GM21576 (cell line): ENCODE data around the gene TBC1D22A.
"Not testable (repeated sequence)": the region's sequence is repeated elsewhere in the genome, so short reads cannot be mapped to it uniquely, and the experiment has no call there.

Source experiments
- ATAC-seq: cut with Tn5 transposase; IDR thresholded peaks from one replicate; pipeline ENCODE4 v1.9.1; 2021; ENCODE audit warnings: mild to moderate bottlenecking, moderate library complexity; ENCODE audit not compliant: unreplicated experiment

The TBC1D22A gene

GRCh38 chr22:46810856-46811786 is 48.7 kb downstream of the TBC1D22A start:
- no peak for ATAC-seq

GRCh38 chr22:46812034-46812605 is 49.7 kb downstream of the TBC1D22A start:
- no peak for ATAC-seq

GRCh38 chr22:46812788-46813187 is 50.3 kb downstream of the TBC1D22A start:
- no peak for ATAC-seq

- ATAC-seq = no peak
Observed at GRCh38 chr22:46813816-46814597, 51.6 kb downstream of the TBC1D22A start.

- no peak for ATAC-seq
Observed at GRCh38 chr22:46815132-46815531, 52.7 kb downstream of the TBC1D22A start.

GRCh38 chr22:46815559-46815895 is 53.1 kb downstream of the TBC1D22A start:
- ATAC-seq = no peak

GRCh38 chr22:46815896-46816731 is 53.7 kb downstream of the TBC1D22A start:
- ATAC-seq = no peak

GRCh38 chr22:46817390-46817789 is 54.9 kb downstream of the TBC1D22A start:
- not testable (repeated sequence) for ATAC-seq

GRCh38 chr22:46823248-46823647 is 60.8 kb downstream of the TBC1D22A start:
- no peak for ATAC-seq

GRCh38 chr22:46823654-46824053 is 61.2 kb downstream of the TBC1D22A start:
- ATAC-seq = no peak

GRCh38 chr22:46824344-46824909 is 62.0 kb downstream of the TBC1D22A start:
- no peak for ATAC-seq

- no peak for ATAC-seq
Observed at GRCh38 chr22:46824980-46825544, 62.6 kb downstream of the TBC1D22A start.

- no peak for ATAC-seq
Observed at GRCh38 chr22:46826438-46827135, 64.1 kb downstream of the TBC1D22A start.

GRCh38 chr22:46827136-46827780 is 64.8 kb downstream of the TBC1D22A start:
- ATAC-seq = no peak

GRCh38 chr22:46827781-46828180 is 65.3 kb downstream of the TBC1D22A start:
- ATAC-seq = no peak

GRCh38 chr22:46828323-46828900 is 66.0 kb downstream of the TBC1D22A start:
- no peak for ATAC-seq

GRCh38 chr22:46829117-46829891 is 66.9 kb downstream of the TBC1D22A start:
- ATAC-seq = no peak
